Testis (tissue), 3 donors: Measurements from ENCODE around the gene MLANA. TPM values are rescaled to one million over a fixed set of nuclear protein-coding genes. Genes with fewer than 3 reads are reported as not detected.

Experiments used
- DNase-seq: peaks from one replicate; pipeline ENCODE4 v3.0.0-alpha.2; 2019
- H3K27ac ChIP-seq, 2 donors: fragments of 200-600 bp; sonication (generic); one replicate each; pipeline ENCODE4 v1.5.1; 2019
- H3K27me3 ChIP-seq: fragments of 200-600 bp; sonication (generic); one replicate; pipeline ENCODE4 v1.5.1; 2019
- H3K36me3 ChIP-seq: fragments of 200-600 bp; sonication (generic); one replicate; pipeline ENCODE4 v1.5.1; 2017; ENCODE audit warnings: low read depth; ENCODE audit errors: missing control alignments
- H3K4me1 ChIP-seq: fragments of 200-600 bp; sonication (generic); one replicate; pipeline ENCODE4 v1.5.1; 2019
- H3K4me3 ChIP-seq, 2 donors: fragments of 200-600 bp; sonication (generic); one replicate each; pipeline ENCODE4 v1.5.1; 2017 to 2019
- H3K9me3 ChIP-seq: fragments of 200-600 bp; sonication (generic); one replicate; pipeline ENCODE4 v1.5.1; 2017
- CTCF ChIP-seq, 3 experiments: fragments of 450-650 bp in 2 of 3; fragments of 200-600 bp in 1 of 3; sonication (generic) in 1 of 3; IDR thresholded peaks; one replicate each; pipeline ENCODE4 v1.5.1; 2016 to 2019; ENCODE audit warnings: antibody characterized with exemption in 3 of 3, mild to moderate bottlenecking in 2 of 3, moderate library complexity in 1 of 3
- POLR2A ChIP-seq: fragments of 450-650 bp; IDR thresholded peaks from one replicate; pipeline ENCODE4 v1.6.1; 2017; ENCODE audit warnings: antibody characterized with exemption, mild to moderate bottlenecking, moderate library complexity
- WGBS, 2 donors: methylation state at CpG; one replicate each; pipeline ENCODE4 v1.1.5; 2018; 5-methylcytosine and 5-hydroxymethylcytosine counted together
- intact Hi-C: fragments of 100-400 bp; cut with DNase I; formaldehyde crosslinking; loops from one replicate; pipeline ENCODE4 v1.15.1; 2023; ENCODE audit warnings: low total_unique reads
- polyA plus RNA-seq: library from polyadenylated mRNA; stranded (reverse); fragments of 350-450 nt; fragmentation: Illumina TruSeq; extraction: RNeasy Lipid Tissue Mini Kit (QIAGEN cat#74804); gene quantifications from one replicate; pipeline ENCODE4 v1.2.3, GENCODE V29; 2014; ENCODE audit warnings: low read depth, low replicate concordance; ENCODE audit not compliant: insufficient read depth
- total RNA-seq, 2 donors: library from RNA; depleted of rRNA; stranded (reverse); fragments of >200 nt; gene quantifications; one replicate each; pipeline ENCODE4 v1.2.3, GENCODE V29; 2016

MLANA gene
- total and polyA plus RNA-seq, 3 donors from 2014 or later = not detected

GRCh38 chr9:5845157-5845531 lies 45.5 kb upstream of the MLANA start:
- intact Hi-C loops = no loop called here
- 76 to 88% methylated on average over 1 of the region's 1 CpG for WGBS, 2 donors
- no peak overlapping the region for H3K27ac ChIP-seq

GRCh38 chr9:5846096-5846495 lies 44.6 kb upstream of the MLANA start:
- Histone ChIP-seq H3K4me3 (no peak overlapping the region), H3K36me3 (no peaks in the 10 kb centered on the region), H3K4me1 (peaks cover 20% of the 10 kb centered on the region), H3K27ac (no peak overlapping the region), H3K9me3 (no peaks in the 10 kb centered on the region), H3K27me3 (no peaks in the 10 kb centered on the region)
- WGBS, 2 donors = 83 to 100% methylated on average over 1 of the region's 1 CpG
- TF ChIP-seq POLR2A (no peak), CTCF (IDR thresholded peaks at IDR 0.05) (no peak)
- intact Hi-C loops = no loop called here
- no peak for DNase-seq

More at GRCh38 chr9:5845157-5845531, 45.5 kb upstream of the MLANA start:
- no peaks in the 10 kb centered on the region for H3K27me3 ChIP-seq
- TF ChIP-seq CTCF (IDR thresholded peaks at IDR 0.05) (no peak), POLR2A (no peak)
- peaks cover 20% of the 10 kb centered on the region for H3K4me1 ChIP-seq
- H3K36me3 ChIP-seq = no peaks in the 10 kb centered on the region
- no peak for DNase-seq
- H3K4me3 ChIP-seq = no peak overlapping the region
- H3K9me3 ChIP-seq = no peaks in the 10 kb centered on the region

GRCh38 chr9:5846501-5846921 lies 44.2 kb upstream of the MLANA start:
- H3K36me3 ChIP-seq = no peaks in the 10 kb centered on the region
- H3K27me3 ChIP-seq = no peaks in the 10 kb centered on the region
- H3K27ac ChIP-seq = no peak overlapping the region
- intact Hi-C loops = no loop called here
- no peak overlapping the region for H3K4me3 ChIP-seq
- no peak for DNase-seq
- WGBS, 2 donors = 86 to 90% methylated on average over 4 of the region's 4 CpGs
- no peaks in the 10 kb centered on the region for H3K9me3 ChIP-seq
- peaks cover 20% of the 10 kb centered on the region for H3K4me1 ChIP-seq
- TF ChIP-seq POLR2A (no peak), CTCF (IDR thresholded peaks at IDR 0.05) (no peak)

DNA sequence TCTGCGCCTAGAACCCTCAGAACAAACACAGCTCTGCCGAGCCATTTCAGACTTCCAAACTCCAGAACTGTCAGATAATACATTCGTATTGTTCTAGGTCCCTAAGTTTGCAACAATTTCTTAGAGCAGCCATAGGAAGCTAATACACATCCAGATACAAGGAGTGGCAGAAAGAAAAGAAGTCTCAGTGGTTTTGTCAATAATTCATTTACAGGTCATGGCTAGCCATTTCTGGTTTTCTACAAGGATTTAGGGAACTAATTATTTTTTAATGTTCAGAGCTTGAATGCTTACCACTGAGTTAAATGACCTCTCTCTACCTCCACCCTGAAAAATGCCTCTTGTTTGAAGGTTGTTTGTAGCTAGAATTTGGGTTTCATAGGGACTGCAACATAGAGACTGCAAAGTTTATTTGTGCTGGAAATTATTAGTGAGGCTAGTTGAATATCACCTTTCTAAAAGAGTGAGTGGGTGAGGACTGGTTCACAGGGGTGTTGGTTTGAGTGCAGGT lies 42.3 kb upstream of the MLANA start:
- intact Hi-C loops = no loop called here
- Histone ChIP-seq H3K9me3 (no peaks in the 10 kb centered on the region), H3K4me3 (no peak overlapping the region)

More for the DNA sequence above, 42.3 kb upstream of the MLANA start:
- no peaks in the 10 kb centered on the region for H3K27me3 ChIP-seq
- H3K27ac ChIP-seq = no peak overlapping the region
- DNase-seq = no peak
- peaks cover 7% of the 10 kb centered on the region for H3K4me1 ChIP-seq
- WGBS, 2 donors = 64 to 67% methylated on average over 3 of the region's 3 CpGs
- H3K36me3 ChIP-seq = no peaks in the 10 kb centered on the region
- TF ChIP-seq CTCF (IDR thresholded peaks at IDR 0.05) = no peak
- TF ChIP-seq POLR2A = no peak
